ENCODE results near the gene EPYC. TPM values are rescaled to one million over a fixed set of nuclear protein-coding genes. Genes with fewer than 3 reads are reported as not detected.

EPYC gene
- total RNA-seq, 1 donor from 2014 or later, result not detected

Other genes with a start within 250 kb of the EPYC start
- not detected in 2 replicates for gene CCER1, start 49.8 kb downstream of the EPYC start, total RNA-seq
- not detected in 2 replicates for gene KERA, start 53.1 kb upstream of the EPYC start, total RNA-seq
- gene LUM, start 106.5 kb upstream of the EPYC start, total RNA-seq, result not detected in 2 replicates
- not detected in 2 replicates for gene DCN, start 177.8 kb upstream of the EPYC start, total RNA-seq

Measured in dermis microvascular lymphatic vessel endothelial cell (primary cell).